Limb (tissue), 2 donors: ENCODE measurements around the gene RNF144A.

Experiments
- DNase-seq, 2 donors: peaks; one replicate each; pipeline ENCODE4 v3.0.0-alpha.2; 2016; ENCODE audit errors: extremely low spot score in 2 of 2

RNF144A gene

DNA sequence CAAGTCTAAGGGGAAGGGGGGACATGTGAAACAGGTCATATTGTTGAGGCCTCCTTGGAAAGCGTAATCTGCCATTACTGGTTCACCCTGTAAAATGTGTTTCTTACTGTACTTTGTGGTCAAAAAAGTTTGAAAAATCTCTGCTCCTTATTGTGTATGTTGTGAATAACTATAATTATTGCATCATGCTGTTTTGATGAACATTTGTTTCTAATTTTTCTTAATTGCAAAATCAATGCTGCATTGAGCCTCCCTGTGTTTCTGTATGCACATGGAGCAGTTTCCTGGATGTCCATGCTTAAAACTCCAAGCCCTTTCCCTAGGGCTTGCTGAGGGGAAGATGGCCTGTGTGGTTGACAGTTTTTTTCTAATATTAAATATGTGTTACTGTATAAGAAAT lies 158.6 kb downstream of the RNF144A start:
- no peak for DNase-seq

DNA sequence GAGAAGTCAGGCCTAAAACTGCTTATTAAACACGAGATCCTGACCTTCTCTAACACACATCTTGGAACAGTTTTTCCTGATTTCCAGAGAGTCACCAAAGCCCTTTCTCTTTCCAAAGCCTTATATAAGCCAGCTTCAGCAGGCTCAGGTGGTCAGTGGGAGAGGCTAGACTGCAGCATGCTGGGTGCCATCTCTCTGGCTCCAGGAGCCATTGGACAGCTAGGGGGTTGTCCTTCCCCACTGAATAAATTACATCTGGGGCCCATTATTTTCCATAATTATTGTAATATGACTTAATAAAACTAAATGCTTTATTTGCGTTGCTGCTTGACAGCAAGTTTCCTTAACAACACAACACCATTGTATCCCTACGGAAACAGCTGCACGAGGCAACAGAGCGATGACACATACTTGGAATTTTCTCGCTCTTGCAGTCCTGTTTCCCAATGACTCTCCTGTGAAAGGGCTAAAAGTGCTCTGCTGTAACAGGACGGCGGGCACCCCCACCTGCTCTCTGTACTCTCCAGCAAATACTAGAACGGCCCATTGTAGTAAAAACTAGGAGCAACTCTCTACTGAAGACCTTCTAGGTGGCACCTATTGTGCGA lies 160.6 kb downstream of the RNF144A start:
- peak in 1 of 2 donors; percentile 62 for DNase-seq

DNA sequence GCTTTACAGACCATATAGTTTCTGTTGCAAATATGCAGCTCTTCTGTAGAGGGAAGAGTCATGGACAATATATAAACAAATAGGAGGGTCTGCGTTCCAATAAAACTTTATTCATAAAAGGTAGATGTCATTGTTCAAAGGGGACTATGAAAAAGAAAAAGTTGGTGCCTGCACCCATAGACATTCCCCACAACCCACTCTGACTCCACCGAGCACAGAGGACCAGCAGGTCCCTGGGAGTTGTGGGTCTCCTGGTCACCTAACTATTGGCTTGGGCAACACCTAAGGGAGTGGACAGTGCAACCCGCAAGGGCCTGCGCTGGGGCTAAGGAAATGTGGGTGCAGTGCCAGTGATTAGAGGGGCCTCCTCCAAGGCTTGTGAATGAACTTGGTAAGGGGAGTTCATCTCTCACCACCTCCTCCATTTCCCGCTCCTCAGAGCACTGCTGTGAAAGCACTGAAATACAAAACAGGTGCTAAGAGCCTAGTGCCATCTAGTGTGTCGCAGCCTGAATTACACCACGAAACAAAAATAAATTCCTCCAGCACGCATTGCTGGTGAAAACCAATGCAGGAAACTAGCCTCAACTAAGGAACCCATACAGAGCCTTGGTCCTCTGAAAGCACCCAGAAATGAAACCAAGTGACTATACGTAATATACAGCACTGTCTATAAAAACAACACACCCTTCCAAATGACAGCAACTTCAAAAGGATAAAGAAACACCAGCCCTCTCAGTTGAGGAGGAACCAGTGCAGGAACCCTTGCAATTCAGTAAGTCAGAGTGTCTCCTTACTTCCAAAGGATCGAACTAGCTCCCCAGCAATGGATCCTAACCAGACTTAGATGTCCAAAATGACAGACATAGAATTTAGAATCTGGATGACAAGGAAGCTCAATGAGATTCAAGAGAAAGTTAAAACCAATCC lies 166.6 kb downstream of the RNF144A start:
- DNase-seq, result no peak

DNA sequence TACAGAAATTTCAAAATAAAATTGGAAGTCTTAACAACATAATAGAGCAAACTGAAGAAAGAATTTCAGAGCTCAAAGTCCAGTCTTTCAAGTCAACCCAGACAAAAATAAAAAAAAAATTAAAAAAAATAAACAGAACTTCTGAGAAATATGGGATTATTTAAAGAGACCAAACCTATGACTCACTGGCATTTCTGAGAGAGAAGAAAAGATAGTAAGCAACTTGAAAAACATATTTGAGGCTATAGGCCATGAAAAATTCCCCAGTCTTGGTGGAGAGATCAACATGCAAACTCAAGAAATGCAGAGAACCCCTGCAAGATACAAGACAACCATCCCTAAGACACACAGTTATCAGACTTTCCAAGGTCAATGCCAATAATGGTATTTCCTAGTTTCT lies 167.4 kb downstream of the RNF144A start:
- DNase-seq, result no peak

DNA sequence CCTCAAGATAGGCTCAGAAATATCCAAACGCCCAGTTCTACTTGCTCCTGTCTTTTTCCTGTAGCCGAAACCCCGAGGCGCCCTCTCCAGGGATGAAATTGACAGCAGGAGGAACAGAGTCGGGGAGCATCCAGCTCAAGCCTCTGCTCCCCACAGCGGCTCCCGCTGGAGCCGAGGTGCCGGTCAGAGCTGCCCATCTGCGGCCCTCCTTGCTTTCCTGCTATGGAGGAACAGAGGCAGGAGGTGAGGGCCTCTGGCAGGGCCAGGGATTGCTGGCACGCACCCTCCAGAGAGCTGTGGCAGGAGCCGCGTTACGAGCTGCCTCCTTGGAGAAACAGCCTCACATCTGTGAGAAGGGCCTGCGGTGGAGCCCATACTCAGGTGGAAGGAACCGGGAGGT lies 172.1 kb downstream of the RNF144A start:
- DNase-seq, result no peak

DNA sequence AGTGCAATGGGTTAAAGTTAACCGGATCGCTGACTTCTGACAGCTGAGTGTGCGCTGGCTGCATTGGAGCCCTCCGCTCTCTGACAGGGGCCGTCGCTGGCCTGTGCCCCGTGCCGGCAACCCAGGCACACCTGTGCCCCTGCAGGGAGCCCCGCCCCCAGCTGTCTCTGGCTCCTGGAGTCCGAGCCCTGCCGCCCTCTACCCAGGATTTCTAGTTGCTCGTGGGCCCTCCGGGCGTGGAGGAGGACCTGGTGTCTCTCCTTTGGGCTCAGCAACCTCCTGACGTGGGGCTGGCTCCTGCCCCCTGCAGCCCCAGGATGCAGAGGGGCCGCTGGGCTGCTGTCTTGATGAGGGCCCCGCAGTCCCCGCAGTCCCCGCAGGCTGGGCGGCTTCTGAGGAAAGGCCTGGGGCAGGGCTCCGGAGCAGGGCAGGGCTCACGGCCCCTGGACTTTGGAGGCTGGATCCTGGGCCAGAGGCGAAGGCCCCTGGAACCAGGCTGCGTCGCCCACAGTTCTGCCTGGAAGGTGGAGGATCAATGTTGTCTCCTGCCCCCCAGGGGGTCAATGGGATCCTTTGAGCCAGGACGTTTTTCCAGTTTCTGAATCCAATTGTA lies 172.8 kb downstream of the RNF144A start:
- DNase-seq, result no peak

DNA sequence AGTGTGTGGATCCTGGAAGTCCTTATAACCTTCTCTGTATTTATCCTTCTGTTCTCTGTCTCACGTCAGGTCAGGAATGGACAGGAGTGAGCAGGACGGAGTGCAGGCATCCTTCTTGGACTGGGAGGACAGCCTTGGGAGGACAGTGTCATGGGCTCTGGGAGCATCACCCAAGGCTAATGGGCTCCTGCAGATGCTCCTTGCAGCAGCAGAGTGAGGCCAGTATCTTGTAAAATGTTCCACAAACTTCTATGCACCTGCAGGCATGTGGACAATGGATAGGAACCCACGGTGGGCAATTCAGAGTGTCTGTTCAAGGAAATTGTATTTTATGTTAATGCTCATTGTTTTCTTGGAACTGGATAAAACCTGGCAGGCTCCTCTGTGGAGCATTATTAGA lies 176.2 kb downstream of the RNF144A start:
- DNase-seq, result no peak
